Transverse colon (tissue), 4 donors: ENCODE results near the gene SUPT4H1. TPM values are rescaled to one million over a fixed set of nuclear protein-coding genes. Genes with fewer than 3 reads are reported as not detected.

Experiments used
- DNase-seq: peaks from one replicate; pipeline ENCODE4 v3.0.0-alpha.2; 2019
- H3K27ac ChIP-seq, 4 donors: fragments of 200-600 bp; sonication (generic); 2 replicates each; pipeline ENCODE4 v1.5.1; 2016 to 2018; ENCODE audit warnings: inconsistent platforms in 4 of 4
- H3K27me3 ChIP-seq: fragments of 200-600 bp; sonication (generic); 2 replicates; pipeline ENCODE4 v1.5.1; 2017; ENCODE audit warnings: inconsistent platforms
- H3K36me3 ChIP-seq, 4 donors: fragments of 200-600 bp; sonication (generic); 2 replicates each; pipeline ENCODE4 v1.5.1; 2017 to 2019; ENCODE audit warnings: inconsistent platforms in 4 of 4
- H3K4me1 ChIP-seq, 4 donors: fragments of 200-600 bp; sonication (generic); 2 replicates each; pipeline ENCODE4 v1.5.1; 2017 to 2020; ENCODE audit warnings: inconsistent platforms in 4 of 4
- H3K4me3 ChIP-seq, 4 donors: fragments of 200-600 bp; sonication (generic); 1 replicate in 1 of 4; 2 replicates in 3 of 4; pipeline versions ENCODE4 v1.5.1 to v1.6.1; 2017 to 2019; ENCODE audit warnings: inconsistent platforms in 4 of 4
- H3K9me3 ChIP-seq, 2 donors: fragments of 200-600 bp; sonication (generic); 2 replicates each; pipeline ENCODE4 v1.5.1; 2017 to 2019; ENCODE audit warnings: inconsistent platforms in 2 of 2
- EP300 ChIP-seq: sonication (generic); formaldehyde crosslinking; IDR thresholded peaks from one replicate; pipeline ENCODE4 v1.6.1; 2017; ENCODE audit warnings: antibody characterized with exemption, low read depth
- POLR2A ChIP-seq: fragments of 450-650 bp; IDR thresholded peaks from one replicate; pipeline ENCODE4 v1.6.1; 2016; ENCODE audit warnings: antibody characterized with exemption, mild to moderate bottlenecking, moderate library complexity
- POLR2AphosphoS5 ChIP-seq, 3 donors: sonication (generic); formaldehyde crosslinking; IDR thresholded peaks; one replicate each; pipeline ENCODE4 v1.6.1; 2016; ENCODE audit warnings: antibody characterized with exemption in 3 of 3
- WGBS, 2 donors: methylation state at CpG; one replicate each; pipeline ENCODE4 v1.1.5; 2018; ENCODE audit warnings: low coverage in 1 of 2; 5-methylcytosine and 5-hydroxymethylcytosine counted together
- in situ Hi-C, 4 donors: fragments of 200-750 bp; cut with MboI; loops; one replicate each; pipeline versions ENCODE4 v1.15.0 to v1.15.1; 2017; ENCODE audit warnings: low sequenced_read_pairs in 3 of 4, low pct_ligation_motif_present in 1 of 4, low pct_unique_long_range_greater_than_20kb in 1 of 4
- intact Hi-C: fragments of 100-400 bp; cut with DNase I; formaldehyde crosslinking; loops from one replicate; pipeline ENCODE4 v1.15.1; 2023; ENCODE audit warnings: low total_unique reads
- small RNA-seq, 4 donors: library from RNA; depleted of rRNA; stranded (forward); fragments of <200 nt; gene quantifications; one replicate each; pipeline ENCODE3, GENCODE V24; 2016
- total RNA-seq, 4 donors: library from RNA; depleted of rRNA; stranded (reverse); fragments of >200 nt; gene quantifications; one replicate each; pipeline ENCODE4 v1.1.0, GENCODE V29; 2016
- TF ChIP-seq, protein P1 (sequence below), 5 experiments: fragments of 200-600 bp in 3 of 5; fragments of 450-650 bp in 2 of 5; sonication (generic) in 3 of 5; IDR thresholded peaks; 1 replicate in 2 of 5; 2 replicates in 3 of 5; pipeline ENCODE4 v1.5.1; 2016 to 2017; ENCODE audit warnings: antibody characterized with exemption in 5 of 5, inconsistent platforms in 3 of 5, mild to moderate bottlenecking in 2 of 5, moderate library complexity in 1 of 5

Gene SUPT4H1
- total RNA-seq, 4 donors from 2014 or later, result 12.0 to 66.3 (median 40.0) TPM

DNA sequence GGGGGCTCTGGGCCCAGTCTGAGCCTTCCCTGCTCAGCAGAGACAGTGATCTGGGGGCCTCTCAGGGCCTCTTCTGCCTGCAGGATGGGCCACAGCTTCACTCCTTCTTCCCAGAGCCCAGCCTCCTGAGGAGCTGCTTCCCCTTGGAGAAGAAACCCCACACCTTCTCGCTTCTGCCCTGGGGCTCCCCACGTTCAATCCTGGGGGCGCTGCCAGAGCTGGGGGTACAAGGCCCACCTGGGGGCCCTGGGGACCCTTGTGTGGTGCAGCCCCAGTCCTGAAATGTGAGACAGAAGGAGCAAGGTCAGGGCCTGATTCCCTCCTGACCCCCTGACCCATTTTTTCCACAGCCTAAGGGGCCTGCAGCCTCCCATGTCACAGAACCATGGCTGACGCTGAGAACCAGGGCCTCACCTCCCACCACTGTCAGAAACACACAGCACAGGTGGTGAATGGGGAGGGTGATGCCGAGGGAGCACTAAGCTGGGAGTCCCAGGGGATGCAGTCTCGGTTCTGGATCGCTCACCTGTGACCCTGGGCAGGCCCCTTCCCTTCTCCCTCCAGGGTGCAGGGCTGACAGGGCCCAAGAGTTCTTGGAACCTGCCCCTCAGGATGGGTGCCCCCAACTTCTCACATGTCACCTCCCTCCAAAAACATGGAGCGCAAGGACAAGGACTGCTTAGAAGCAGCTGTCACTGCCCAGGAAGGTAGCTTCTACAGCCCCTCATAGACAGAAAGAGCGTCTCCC lies 49.7 kb downstream of the SUPT4H1 start:
- TF ChIP-seq POLR2A (no peak), POLR2AphosphoS5 (IDR thresholded peaks at IDR 0.05) (no peak), EP300 (no peak)
- TF ChIP-seq, protein P1, sequence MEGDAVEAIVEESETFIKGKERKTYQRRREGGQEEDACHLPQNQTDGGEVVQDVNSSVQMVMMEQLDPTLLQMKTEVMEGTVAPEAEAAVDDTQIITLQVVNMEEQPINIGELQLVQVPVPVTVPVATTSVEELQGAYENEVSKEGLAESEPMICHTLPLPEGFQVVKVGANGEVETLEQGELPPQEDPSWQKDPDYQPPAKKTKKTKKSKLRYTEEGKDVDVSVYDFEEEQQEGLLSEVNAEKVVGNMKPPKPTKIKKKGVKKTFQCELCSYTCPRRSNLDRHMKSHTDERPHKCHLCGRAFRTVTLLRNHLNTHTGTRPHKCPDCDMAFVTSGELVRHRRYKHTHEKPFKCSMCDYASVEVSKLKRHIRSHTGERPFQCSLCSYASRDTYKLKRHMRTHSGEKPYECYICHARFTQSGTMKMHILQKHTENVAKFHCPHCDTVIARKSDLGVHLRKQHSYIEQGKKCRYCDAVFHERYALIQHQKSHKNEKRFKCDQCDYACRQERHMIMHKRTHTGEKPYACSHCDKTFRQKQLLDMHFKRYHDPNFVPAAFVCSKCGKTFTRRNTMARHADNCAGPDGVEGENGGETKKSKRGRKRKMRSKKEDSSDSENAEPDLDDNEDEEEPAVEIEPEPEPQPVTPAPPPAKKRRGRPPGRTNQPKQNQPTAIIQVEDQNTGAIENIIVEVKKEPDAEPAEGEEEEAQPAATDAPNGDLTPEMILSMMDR (IDR thresholded peaks at IDR 0.05), result no peak
- Histone ChIP-seq H3K4me3 (no peak overlapping the region), H3K9me3 (no peaks in the 10 kb centered on the region), H3K27ac (no peak overlapping the region), H3K4me1 (no peaks in the 10 kb centered on the region), H3K36me3 (no peaks in the 10 kb centered on the region), H3K27me3 (no peaks in the 10 kb centered on the region)
- WGBS, 2 donors, result 95% methylated on average over 9 of the region's 9 CpGs; no CpG with 5 or more reads in 1 of the 2 donors
- DNase-seq, result no peak
- in situ Hi-C loops (no loop called here), intact Hi-C loops (loop anchor here (2.0 kb wide), 1 partner anchor 64 kb away; no protein-coding TSS in a partner anchor)

DNA sequence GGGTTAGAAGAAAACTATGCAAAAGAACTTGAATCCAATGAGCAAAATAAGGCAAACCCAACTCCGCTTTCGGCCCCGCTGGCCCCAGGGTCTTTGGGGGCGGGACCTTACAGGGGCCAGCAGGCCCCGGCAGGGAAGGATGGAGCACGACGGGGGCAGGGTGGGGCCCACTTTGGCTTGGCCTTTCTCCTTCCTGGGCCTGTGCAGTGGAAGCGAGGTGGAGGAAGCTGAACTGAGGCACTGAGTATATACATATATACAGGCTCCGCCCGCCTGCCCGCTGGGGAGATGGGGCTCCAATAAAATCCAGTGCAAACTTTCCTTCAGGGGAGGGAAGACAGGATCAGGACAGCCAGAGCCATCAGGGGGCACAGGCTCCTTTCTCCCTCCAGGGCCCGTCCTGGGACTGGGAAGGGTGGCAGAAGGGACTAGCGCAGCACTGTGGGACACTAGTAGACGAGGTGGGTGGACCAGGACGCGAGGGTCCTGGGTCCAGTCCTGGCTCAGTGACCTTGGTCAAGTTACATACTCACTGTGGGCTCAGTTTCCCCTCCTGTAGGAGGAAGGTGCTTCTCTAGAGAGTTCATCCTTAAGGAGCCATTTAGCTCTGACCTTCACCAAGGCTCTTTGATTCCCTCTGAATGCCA lies 50.4 kb downstream of the SUPT4H1 start:
- Histone ChIP-seq H3K4me1 (no peaks in the 10 kb centered on the region), H3K4me3 (no peak overlapping the region), H3K9me3 (no peaks in the 10 kb centered on the region), H3K27me3 (no peaks in the 10 kb centered on the region), H3K27ac (no peak overlapping the region), H3K36me3 (no peaks in the 10 kb centered on the region)
- TF ChIP-seq, protein P1 (IDR thresholded peaks at IDR 0.05), result no peak
- TF ChIP-seq EP300 (no peak), POLR2AphosphoS5 (IDR thresholded peaks at IDR 0.05) (no peak), POLR2A (no peak)
- intact Hi-C loops (loop anchor here (2.0 kb wide), 1 partner anchor 65 kb away; no protein-coding TSS in a partner anchor), in situ Hi-C loops (no loop called here)
- no peak for DNase-seq
- 77 to 88% methylated on average over 9 to 16 of the region's 16 CpGs for WGBS, 2 donors

DNA sequence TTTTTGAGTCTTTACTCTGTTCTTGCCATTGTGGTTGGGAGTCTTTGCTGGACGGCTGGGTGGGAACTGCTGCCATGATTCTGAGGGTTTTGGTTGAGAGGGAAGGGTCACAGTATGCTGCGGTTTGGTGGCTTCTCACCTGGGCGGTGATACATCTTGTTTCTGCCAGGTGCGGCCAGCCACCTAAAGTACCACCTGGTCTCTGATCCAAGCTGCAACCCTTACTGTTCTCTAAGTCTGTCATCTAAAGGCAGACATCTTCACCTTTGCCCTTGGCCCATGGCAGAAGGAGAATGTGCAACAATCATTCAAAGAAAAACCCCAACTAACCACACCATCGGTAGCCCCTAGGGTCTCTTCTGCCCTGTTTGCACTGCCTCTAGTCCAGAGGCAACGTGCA lies 51.7 kb downstream of the SUPT4H1 start:
- no peak overlapping the region for H3K4me3 ChIP-seq
- H3K27ac ChIP-seq, result no peak overlapping the region
- no peaks in the 10 kb centered on the region for H3K27me3 ChIP-seq
- 70 to 79% methylated on average over 4 to 6 of the region's 6 CpGs for WGBS, 2 donors
- H3K9me3 ChIP-seq, result no peaks in the 10 kb centered on the region
- H3K4me1 ChIP-seq, result no peaks in the 10 kb centered on the region
- intact Hi-C loops (no loop called here), in situ Hi-C loops (no loop called here)
- H3K36me3 ChIP-seq, result no peaks in the 10 kb centered on the region
- TF ChIP-seq, protein P1 (IDR thresholded peaks at IDR 0.05), result no peak
- no peak for DNase-seq

Small RNA genes within 50 kb of the gene (small RNA-seq; reads per million reads assigned to genes)
- gene MIR4736, result 0 to 0.12 (median 0) reads per million in 4 donors

Other genes starting within 250 kb of the SUPT4H1 start
- not detected for gene OR4D1, start 203.8 kb downstream of the SUPT4H1 start, total RNA-seq
- not detected for gene OR4D2, start 185.2 kb downstream of the SUPT4H1 start, total RNA-seq
- gene EPX, start 159.5 kb downstream of the SUPT4H1 start, total RNA-seq, result not detected
- gene MKS1, start 132.9 kb downstream of the SUPT4H1 start, total RNA-seq, result 10 to 100 TPM in 3 of 4 donors, 1 to 10 TPM in 1; 8.5 to 51.9 (median 18.3) TPM
- not detected for gene LPO, start 113.6 kb downstream of the SUPT4H1 start, total RNA-seq
- gene MPO, start 71.3 kb downstream of the SUPT4H1 start, total RNA-seq, result not detected
- 10 to 100 TPM in 2 of 4 donors, 1 to 10 TPM in 2; 4.4 to 21.7 (median 9.4) TPM for gene TSPOAP1, start 23.4 kb downstream of the SUPT4H1 start, total RNA-seq
- 10 to 100 TPM; 31.9 to 84.2 (median 38.2) TPM for gene RNF43, start 65.3 kb upstream of the SUPT4H1 start, total RNA-seq
- under 1 TPM in 1 of 4 donors, not detected in 3; 0.16 TPM for gene HSF5, start 136.2 kb upstream of the SUPT4H1 start, total RNA-seq
- 10 to 100 TPM; 43.2 to 79.6 (median 53.1) TPM for gene MTMR4, start 162.4 kb upstream of the SUPT4H1 start, total RNA-seq